Stomach (tissue), 4 donors: Measurements from ENCODE around the gene NAALADL2.

Experiments
- CTCF ChIP-seq, 7 experiments: fragments of 450-650 bp in 4 of 7; fragments of 200-600 bp in 3 of 7; sonication (generic) in 3 of 7; IDR thresholded peaks; one replicate each; pipeline ENCODE4 v1.5.1; 2016 to 2019; ENCODE audit warnings: antibody characterized with exemption in 7 of 7, control low read depth in 2 of 7, mild to moderate bottlenecking in 1 of 7
- EP300 ChIP-seq: sonication (generic); formaldehyde crosslinking; IDR thresholded peaks from one replicate; pipeline ENCODE4 v1.6.1; 2017; ENCODE audit warnings: antibody characterized with exemption

DNA sequence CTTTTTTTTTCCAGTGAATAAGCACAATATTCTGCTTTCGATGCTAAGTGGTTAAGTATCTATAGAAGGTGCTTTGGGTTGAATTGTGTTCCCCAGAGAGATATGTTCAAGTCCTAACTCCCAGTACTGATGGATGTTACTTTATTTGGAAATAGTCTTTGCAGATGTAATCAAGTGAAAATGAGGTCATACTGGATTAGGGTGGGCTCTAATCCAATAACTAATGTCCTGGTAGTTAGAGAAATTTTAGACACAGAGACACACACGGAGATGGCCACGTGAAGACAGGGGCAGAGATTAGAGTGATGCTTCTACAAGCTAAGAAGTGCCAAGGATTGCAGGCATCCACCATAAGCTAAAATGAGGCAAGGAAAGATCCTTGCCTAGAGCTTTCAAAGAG lies 662.3 kb downstream of the NAALADL2 start:
- TF ChIP-seq CTCF (IDR thresholded peaks at IDR 0.05) = no peak
- TF ChIP-seq EP300 = no peak
